Stimulated activated effector memory CD8-positive, alpha-beta T cell treated with anti-CD3 and anti-CD28 coated beads, Interleukin-12 subunit alpha, Interleukin-12 subunit beta, amount 100 ng/mL, for 72 hours (primary cell): ENCODE measurements around the gene NCR2.
A peak's percentile ranks its signal among the peaks of the same experiment; 100 is the strongest.

Experiments used
- ATAC-seq: fragments of 150-1000 bp; cut with Tn5 transposase; 2 replicates; pipeline ENCODE4 v1.10.0; 2021
- DNase-seq, 2 donors: peaks; one replicate each; pipeline ENCODE4 v3.0.0; 2021 to 2022; ENCODE audit warnings: low spot score in 2 of 2
- H3K27ac Mint-ChIP-seq: one replicate; pipeline ENCODE4 v1.8.0; 2022; ENCODE audit warnings: mild to moderate bottlenecking, mixed read lengths
- H3K36me3 Mint-ChIP-seq: one replicate; pipeline ENCODE4 v1.8.0; 2022; ENCODE audit warnings: mild to moderate bottlenecking, mixed read lengths
- H3K4me1 Mint-ChIP-seq: one replicate; pipeline ENCODE4 v1.8.0; 2022; ENCODE audit warnings: mixed read lengths
- H3K4me3 Mint-ChIP-seq: one replicate; pipeline ENCODE4 v1.8.0; 2022; ENCODE audit warnings: mild to moderate bottlenecking, mixed read lengths
- H3K9me3 Mint-ChIP-seq: one replicate; pipeline ENCODE4 v1.8.0; 2022; ENCODE audit warnings: mixed read lengths

Gene NCR2

GRCh38 chr6:41318654-41319565 lies 16.5 kb upstream of the NCR2 start:
- Mint-ChIP-seq H3K4me1 (peaks cover 21% of the 10 kb centered on the region), H3K9me3 (no peaks in the 10 kb centered on the region), H3K27ac (peak overlapping the region; percentile 76), H3K36me3 (peaks cover 6% of the 10 kb centered on the region), H3K4me3 (peak overlapping the region; percentile 52)
- DNase-seq (peak; percentile 81 to 88), ATAC-seq (peak; percentile 96)

- H3K36me3 Mint-ChIP-seq = peaks cover 6% of the 10 kb centered on the region
- peak overlapping the region; percentile 57 for H3K27ac Mint-ChIP-seq
- no peak overlapping the region for H3K4me3 Mint-ChIP-seq
- ATAC-seq = no peak
- no peaks in the 10 kb centered on the region for H3K9me3 Mint-ChIP-seq
- DNase-seq = no peak
- peaks cover 21% of the 10 kb centered on the region for H3K4me1 Mint-ChIP-seq
These were observed 14.2 kb upstream of the NCR2 start for GRCh38 chr6:41321183-41321582.

GRCh38 chr6:41325446-41326066 lies 9.9 kb upstream of the NCR2 start:
- H3K9me3 Mint-ChIP-seq = no peaks in the 10 kb centered on the region
- DNase-seq (no peak), ATAC-seq (no peak)
- no peaks in the 10 kb centered on the region for H3K36me3 Mint-ChIP-seq
- no peaks in the 10 kb centered on the region for H3K4me1 Mint-ChIP-seq
- no peak overlapping the region for H3K27ac Mint-ChIP-seq
- no peak overlapping the region for H3K4me3 Mint-ChIP-seq

- DNase-seq = no peak
- Mint-ChIP-seq H3K36me3 (no peaks in the 10 kb centered on the region), H3K27ac (no peak overlapping the region), H3K4me1 (peaks cover under 1% of the 10 kb centered on the region), H3K9me3 (no peaks in the 10 kb centered on the region), H3K4me3 (no peak overlapping the region)
- no peak for ATAC-seq
These were observed 9.3 kb upstream of the NCR2 start for GRCh38 chr6:41326092-41326491.

- ATAC-seq = no peak
- Mint-ChIP-seq H3K9me3 (no peaks in the 10 kb centered on the region), H3K4me1 (peaks cover 11% of the 10 kb centered on the region), H3K27ac (no peak overlapping the region), H3K36me3 (no peaks in the 10 kb centered on the region), H3K4me3 (no peak overlapping the region)
- DNase-seq = no peak
These were observed 8.2 kb upstream of the NCR2 start for GRCh38 chr6:41327177-41327576.

GRCh38 chr6:41331401-41332150 lies 3.8 kb upstream of the NCR2 start:
- Mint-ChIP-seq H3K36me3 (peaks cover 10% of the 10 kb centered on the region), H3K9me3 (no peaks in the 10 kb centered on the region), H3K27ac (peak overlapping the region; percentile 95), H3K4me3 (peak overlapping the region; percentile 68), H3K4me1 (peaks cover 55% of the 10 kb centered on the region)
- ATAC-seq (no peak), DNase-seq (peak in 1 of 2 donors; percentile 45)

- H3K27ac Mint-ChIP-seq = peak overlapping the region; percentile 95
- H3K9me3 Mint-ChIP-seq = no peaks in the 10 kb centered on the region
- H3K4me1 Mint-ChIP-seq = peaks cover 59% of the 10 kb centered on the region
- H3K4me3 Mint-ChIP-seq = peak overlapping the region; percentile 68
- no peak for ATAC-seq
- DNase-seq = no peak
- H3K36me3 Mint-ChIP-seq = peaks cover 10% of the 10 kb centered on the region
These were observed 3.2 kb upstream of the NCR2 start for GRCh38 chr6:41332241-41332640.

- ATAC-seq (no peak), DNase-seq (peak in 1 of 2 donors; percentile 51)
- Mint-ChIP-seq H3K9me3 (no peaks in the 10 kb centered on the region), H3K4me1 (peaks cover 59% of the 10 kb centered on the region), H3K4me3 (peak overlapping the region; percentile 68), H3K27ac (peak overlapping the region; percentile 95), H3K36me3 (peaks cover 10% of the 10 kb centered on the region)
These were observed 2.3 kb upstream of the NCR2 start for GRCh38 chr6:41332842-41333736.

- H3K4me1 Mint-ChIP-seq = peaks cover 59% of the 10 kb centered on the region
- peaks cover 10% of the 10 kb centered on the region for H3K36me3 Mint-ChIP-seq
- H3K9me3 Mint-ChIP-seq = no peaks in the 10 kb centered on the region
- H3K27ac Mint-ChIP-seq = peak overlapping the region; percentile 95
- no peak for DNase-seq
- peak overlapping the region; percentile 68 for H3K4me3 Mint-ChIP-seq
- ATAC-seq = no peak
These were observed 847 bp upstream of the NCR2 start for GRCh38 chr6:41334482-41335040.

- Mint-ChIP-seq H3K9me3 (no peaks in the 10 kb centered on the region), H3K27ac (peak overlapping the region; percentile 95), H3K36me3 (peaks cover 10% of the 10 kb centered on the region), H3K4me3 (peak overlapping the region; percentile 68), H3K4me1 (peaks cover 59% of the 10 kb centered on the region)
- ATAC-seq (no peak), DNase-seq (no peak)
These were observed 535 bp downstream of the NCR2 start for GRCh38 chr6:41335943-41336342.

- DNase-seq = peak in 1 of 2 donors; percentile 28
- Mint-ChIP-seq H3K4me3 (no peak overlapping the region), H3K36me3 (peaks cover 10% of the 10 kb centered on the region), H3K9me3 (no peaks in the 10 kb centered on the region), H3K27ac (peak overlapping the region; percentile 95), H3K4me1 (peaks cover 54% of the 10 kb centered on the region)
- no peak for ATAC-seq
These were observed 1.4 kb downstream of the NCR2 start for GRCh38 chr6:41336824-41337223.

GRCh38 chr6:41337709-41338108 lies 2.3 kb downstream of the NCR2 start:
- Mint-ChIP-seq H3K36me3 (peaks cover 10% of the 10 kb centered on the region), H3K9me3 (no peaks in the 10 kb centered on the region), H3K4me1 (peaks cover 49% of the 10 kb centered on the region), H3K4me3 (no peak overlapping the region), H3K27ac (no peak overlapping the region)
- ATAC-seq (no peak), DNase-seq (no peak)

GRCh38 chr6:41338659-41339058 lies 3.3 kb downstream of the NCR2 start:
- Mint-ChIP-seq H3K9me3 (no peaks in the 10 kb centered on the region), H3K36me3 (peaks cover 10% of the 10 kb centered on the region), H3K4me3 (no peak overlapping the region), H3K4me1 (peaks cover 48% of the 10 kb centered on the region), H3K27ac (no peak overlapping the region)
- DNase-seq (no peak), ATAC-seq (no peak)

GRCh38 chr6:41341580-41341979 lies 6.2 kb downstream of the NCR2 start:
- H3K4me1 Mint-ChIP-seq = peaks cover 48% of the 10 kb centered on the region
- H3K4me3 Mint-ChIP-seq = no peak overlapping the region
- no peak for ATAC-seq
- H3K9me3 Mint-ChIP-seq = no peaks in the 10 kb centered on the region
- peak overlapping the region; percentile 73 for H3K27ac Mint-ChIP-seq
- no peaks in the 10 kb centered on the region for H3K36me3 Mint-ChIP-seq
- peak in 1 of 2 donors; percentile 43 for DNase-seq
